Right lobe of liver (tissue), 6 donors: ENCODE results near the gene TOR4A. TPM values are rescaled to one million over a fixed set of nuclear protein-coding genes. Genes with fewer than 3 reads are reported as not detected.

Experiments
- ATAC-seq, 4 donors: fragments of 200-7000 bp; cut with Tn5 transposase; one replicate each; pipeline ENCODE4 v1.9.1; 2020; ENCODE audit warnings: mild to moderate bottlenecking in 4 of 4, moderate library complexity in 4 of 4
- DNase-seq, 3 donors: peaks; one replicate each; pipeline ENCODE4 v3.0.0-alpha.2; 2020
- H3K27ac ChIP-seq, 3 donors: fragments of 200-600 bp; one replicate each; pipeline ENCODE4 v1.8.0; 2022
- H3K27me3 ChIP-seq, 2 donors: fragments of 200-600 bp; one replicate each; pipeline ENCODE4 v1.8.0; 2022
- H3K36me3 ChIP-seq, 4 donors: fragments of 200-600 bp; sonication (generic) in 1 of 4; one replicate each; pipeline versions ENCODE4 v1.5.1 to v1.8.0; 2017 to 2022; ENCODE audit warnings: control low read depth in 1 of 4
- H3K4me1 ChIP-seq, 4 donors: fragments of 200-600 bp; sonication (generic) in 1 of 4; one replicate each; pipeline versions ENCODE4 v1.5.1 to v1.8.0; 2017 to 2022; ENCODE audit warnings: control low read depth in 1 of 4
- H3K4me3 ChIP-seq, 3 donors: fragments of 200-600 bp; one replicate each; pipeline ENCODE4 v1.8.0; 2022
- H3K9me3 ChIP-seq, 4 donors: fragments of 200-600 bp; sonication (generic) in 1 of 4; one replicate each; pipeline versions ENCODE4 v1.5.1 to v1.8.0; 2017 to 2022; ENCODE audit warnings: control low read depth in 1 of 4
- POLR2A ChIP-seq: fragments of 450-650 bp; IDR thresholded peaks from one replicate; pipeline ENCODE4 v1.6.1; 2017; ENCODE audit warnings: antibody characterized with exemption, mild to moderate bottlenecking
- WGBS: methylation state at CpG from one replicate; pipeline ENCODE4 v1.1.6; 2018; ENCODE audit warnings: low coverage, low lambda C conversion rate; ENCODE audit not compliant: insufficient coverage; ENCODE audit errors: missing lambda C conversion rate; 5-methylcytosine and 5-hydroxymethylcytosine counted together
- intact Hi-C, 2 donors: fragments of 100-400 bp; cut with DNase I; formaldehyde crosslinking; loops; one replicate each; pipeline versions ENCODE4 v1.11.2 to v1.14.1; 2022
- total RNA-seq, 6 experiments: library from RNA; depleted of rRNA in 2 of 6; stranded (reverse); fragments of >200 nt in 2 of 6; fragmentation: NEBNext Ultra II Directional in 3 of 6; extraction: Animal tissue kit (Norgen Biotek cat#: 25700) in 3 of 6; gene quantifications; one replicate each; pipeline versions ENCODE4 v1.1.0 to v1.2.4, GENCODE V29; 2016 to 2023
- TF ChIP-seq, protein P1 (sequence below), 4 donors: fragments of 200-600 bp in 3 of 4; fragments of 450-650 bp in 1 of 4; IDR thresholded peaks; one replicate each; pipeline versions ENCODE4 v1.5.1 to v1.8.0; 2016 to 2022; ENCODE audit warnings: antibody characterized with exemption in 4 of 4, mild to moderate bottlenecking in 2 of 4
- donor health status: DM: no; HTN: yes; CAD: no.
- donor health status: DM: no; HTN: no; CAD: no.
- donor health status: DM: no; HTN: no; CAD: no.
- donor health status: DM: no; HTN: yes; CAD: no.
- donor health status: DM: no; HTN: yes; CAD: no.

The TOR4A gene
- total RNA-seq, 6 experiments from 2014 or later, result 2.2 to 4.9 (median 3.7) TPM

- intact Hi-C loops, result no loop called here
- no peaks in the 10 kb centered on the region for H3K36me3 ChIP-seq
- peaks cover 0 to 4% (median 0%) of the 10 kb centered on the region in 4 donors for H3K4me1 ChIP-seq
- DNase-seq, result peak in 1 of 3 donors; percentile 52
- no peaks in the 10 kb centered on the region for H3K9me3 ChIP-seq
- no peak for ATAC-seq
- no peak overlapping the region for H3K4me3 ChIP-seq
- WGBS, result 100% methylated on average over 1 of the region's 24 CpGs
- TF ChIP-seq, protein P1, sequence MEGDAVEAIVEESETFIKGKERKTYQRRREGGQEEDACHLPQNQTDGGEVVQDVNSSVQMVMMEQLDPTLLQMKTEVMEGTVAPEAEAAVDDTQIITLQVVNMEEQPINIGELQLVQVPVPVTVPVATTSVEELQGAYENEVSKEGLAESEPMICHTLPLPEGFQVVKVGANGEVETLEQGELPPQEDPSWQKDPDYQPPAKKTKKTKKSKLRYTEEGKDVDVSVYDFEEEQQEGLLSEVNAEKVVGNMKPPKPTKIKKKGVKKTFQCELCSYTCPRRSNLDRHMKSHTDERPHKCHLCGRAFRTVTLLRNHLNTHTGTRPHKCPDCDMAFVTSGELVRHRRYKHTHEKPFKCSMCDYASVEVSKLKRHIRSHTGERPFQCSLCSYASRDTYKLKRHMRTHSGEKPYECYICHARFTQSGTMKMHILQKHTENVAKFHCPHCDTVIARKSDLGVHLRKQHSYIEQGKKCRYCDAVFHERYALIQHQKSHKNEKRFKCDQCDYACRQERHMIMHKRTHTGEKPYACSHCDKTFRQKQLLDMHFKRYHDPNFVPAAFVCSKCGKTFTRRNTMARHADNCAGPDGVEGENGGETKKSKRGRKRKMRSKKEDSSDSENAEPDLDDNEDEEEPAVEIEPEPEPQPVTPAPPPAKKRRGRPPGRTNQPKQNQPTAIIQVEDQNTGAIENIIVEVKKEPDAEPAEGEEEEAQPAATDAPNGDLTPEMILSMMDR (IDR thresholded peaks at IDR 0.05), result no peak
- no peak for TF ChIP-seq POLR2A
- H3K27ac ChIP-seq, result no peak overlapping the region
- H3K27me3 ChIP-seq, result no peaks in the 10 kb centered on the region
Measured at GRCh38 chr9:137317718-137318511, 40.4 kb downstream of the TOR4A start.

- WGBS, result 90% methylated on average over 2 of the region's 18 CpGs
- peak in 1 of 3 donors; percentile 28 for DNase-seq
- Histone ChIP-seq H3K36me3 (no peaks in the 10 kb centered on the region), H3K4me1 (peaks cover 0 to 4% (median 0%) of the 10 kb centered on the region in 4 donors), H3K9me3 (no peaks in the 10 kb centered on the region), H3K27me3 (no peaks in the 10 kb centered on the region), H3K27ac (peak overlapping the region in 1 of 3 donors; percentile 16), H3K4me3 (no peak overlapping the region)
- intact Hi-C loops, result no loop called here
- no peak for ATAC-seq
- TF ChIP-seq POLR2A, result no peak
Measured at GRCh38 chr9:137318602-137319001, 41.1 kb downstream of the TOR4A start.

DNA sequence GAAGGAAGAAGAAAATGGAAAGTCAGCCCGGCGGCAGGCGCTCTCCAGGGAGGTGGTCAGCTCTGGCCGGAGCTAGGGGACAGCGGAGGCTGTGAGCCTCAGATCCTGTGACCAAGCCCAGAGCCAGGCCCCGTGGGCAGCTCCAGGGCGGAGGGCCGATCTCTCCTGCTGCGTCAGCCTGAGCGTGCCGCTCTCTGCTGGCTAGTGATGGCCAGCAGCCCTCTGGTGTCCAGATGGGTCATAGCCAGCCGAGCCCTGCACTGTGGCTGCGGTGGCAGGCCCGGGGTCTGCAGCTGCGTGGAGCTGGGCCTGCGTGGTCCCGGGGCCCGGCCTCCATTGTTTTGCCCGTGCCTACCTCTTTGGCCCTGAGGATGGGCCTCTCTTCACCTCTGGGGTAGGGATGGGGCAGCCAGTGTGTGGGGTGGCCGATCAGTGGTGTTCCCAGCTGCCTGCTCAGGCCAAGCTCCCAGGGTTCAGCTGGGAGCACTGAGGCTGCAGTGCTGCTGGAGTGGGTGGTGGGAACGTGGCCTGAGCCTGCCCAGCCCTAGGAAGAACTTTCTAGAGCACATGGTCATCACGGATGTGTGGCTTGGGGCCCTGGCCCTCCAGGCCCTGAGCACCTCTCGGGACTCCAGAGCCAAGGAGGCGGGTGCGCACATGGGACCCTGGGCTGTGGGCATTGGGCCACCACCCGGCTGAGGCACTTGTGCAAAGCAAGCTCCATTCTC is 41.6 kb downstream of the TOR4A start:
- peak overlapping the region in 1 of 3 donors; percentile 16 for H3K27ac ChIP-seq
- ATAC-seq, result peak; percentile 56 to 65 (median 60)
- no peak overlapping the region for H3K4me3 ChIP-seq
- peaks cover 0 to 4% (median 0%) of the 10 kb centered on the region in 4 donors for H3K4me1 ChIP-seq
- no peaks in the 10 kb centered on the region for H3K9me3 ChIP-seq
- H3K36me3 ChIP-seq, result no peaks in the 10 kb centered on the region
- 72% methylated on average over 4 of the region's 26 CpGs for WGBS
- no peaks in the 10 kb centered on the region for H3K27me3 ChIP-seq
- TF ChIP-seq, protein P1 (IDR thresholded peaks at IDR 0.05), result peak in 1 of 4 donors; percentile 27
- no peak for TF ChIP-seq POLR2A
- DNase-seq, result peak in 2 of 3 donors; percentile 60 to 61
- intact Hi-C loops, result no loop called here

DNA sequence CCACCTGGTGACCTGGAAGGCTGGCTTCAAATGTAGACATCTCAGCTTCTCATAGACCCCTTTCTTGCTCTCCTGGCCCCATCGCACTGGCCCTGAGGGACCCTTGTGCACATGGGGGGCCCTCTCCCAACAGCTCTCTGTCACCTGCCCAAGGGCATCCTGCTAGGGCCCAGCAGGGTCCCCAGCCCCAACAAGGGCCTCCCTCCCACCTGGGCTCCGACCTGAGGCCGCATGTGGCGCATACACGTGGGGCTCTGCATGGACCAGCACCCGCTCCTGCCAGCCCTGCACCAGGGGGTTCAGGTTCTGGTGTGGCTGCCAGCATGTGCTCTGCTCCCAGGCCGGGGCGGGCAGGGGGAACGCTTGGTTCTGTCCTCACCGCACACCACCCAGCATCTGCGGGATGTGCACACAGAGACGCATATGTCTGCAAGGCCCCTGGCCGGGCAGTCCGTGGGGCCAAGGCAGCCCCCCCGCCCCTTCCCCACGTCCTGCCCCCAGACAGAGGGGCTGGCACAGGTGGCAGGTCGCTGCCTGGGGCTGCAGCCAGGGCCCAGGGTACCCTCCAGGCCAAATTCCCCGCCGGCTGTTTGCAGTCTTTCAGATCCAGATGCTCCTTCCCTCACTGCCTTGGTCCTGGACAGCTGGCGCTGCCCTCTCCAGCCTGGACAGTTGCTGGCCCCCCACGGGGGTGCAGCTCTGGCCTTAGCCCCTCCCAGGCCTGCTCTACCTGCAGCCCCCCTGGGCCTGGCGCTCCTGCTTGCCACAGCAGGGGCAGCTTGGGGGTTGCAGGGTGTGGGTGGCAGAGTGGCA is 42.4 kb downstream of the TOR4A start:
- H3K27me3 ChIP-seq, result no peaks in the 10 kb centered on the region
- H3K4me3 ChIP-seq, result no peak overlapping the region
- no peak for ATAC-seq
- peak in 2 of 3 donors; percentile 20 to 54 for DNase-seq
- WGBS, result 100% methylated on average over 1 of the region's 22 CpGs
- TF ChIP-seq, protein P1 (IDR thresholded peaks at IDR 0.05), result no peak
- TF ChIP-seq POLR2A, result no peak
- H3K27ac ChIP-seq, result no peak overlapping the region
- H3K9me3 ChIP-seq, result no peaks in the 10 kb centered on the region
- peaks cover 0 to 4% (median 0%) of the 10 kb centered on the region in 4 donors for H3K4me1 ChIP-seq
- intact Hi-C loops, result no loop called here
- H3K36me3 ChIP-seq, result no peaks in the 10 kb centered on the region
